ENCODE results near the gene GRP.
A peak's percentile ranks its signal among the peaks of the same experiment; 100 is the strongest.

The GRP gene

GRCh38 chr18:59219672-59220163 is at the start of gene GRP:
TSS of gene GRP (plus strand) at chr18:59220158. CDS start at chr18:59220266, 108 bp downstream.
- DNase-seq (ENCODE audit: low spot score), result no peak

- DNase-seq (ENCODE audit: low spot score), result no peak
Measured at GRCh38 chr18:59172664-59173249, 47.2 kb upstream of the GRP start.

- DNase-seq (ENCODE audit: low spot score), result no peak
Measured at GRCh38 chr18:59177485-59177884, 42.5 kb upstream of the GRP start.

DNA sequence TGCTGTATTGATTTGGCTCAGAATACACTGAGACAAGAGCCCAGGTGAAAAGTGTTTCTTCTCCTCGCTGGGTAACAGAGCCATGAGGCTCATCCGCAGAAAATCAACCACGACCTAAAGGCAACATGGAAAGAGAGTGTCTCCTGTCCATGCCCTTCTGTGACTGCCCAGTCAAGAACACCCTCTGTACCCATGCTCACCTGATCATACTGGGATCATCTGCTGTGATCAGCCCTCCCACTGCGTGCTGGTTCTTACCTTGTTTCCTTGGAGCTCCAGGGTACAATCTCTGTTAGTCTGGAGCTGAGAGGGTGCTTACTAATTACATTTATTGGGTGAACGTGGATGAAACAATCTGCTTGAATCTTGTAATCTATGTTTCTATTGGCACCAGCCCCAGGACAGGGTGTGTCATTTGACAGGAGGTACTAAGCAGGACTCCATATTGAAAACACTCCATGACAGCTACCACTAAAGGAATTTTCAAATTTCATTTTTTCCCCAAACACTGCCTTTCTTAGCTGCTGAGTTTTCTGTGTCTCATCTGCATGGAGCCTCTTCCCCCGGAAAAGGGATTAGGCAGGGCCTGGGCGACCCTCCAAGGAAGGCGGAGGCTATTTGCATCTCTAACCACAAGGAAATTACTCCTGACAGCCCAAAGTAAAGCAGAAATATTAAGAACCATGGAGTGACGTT is 39.7 kb upstream of the GRP start:
- DNase-seq (ENCODE audit: low spot score), result no peak

GRCh38 chr18:59182673-59183072 is 37.3 kb upstream of the GRP start:
- no peak for DNase-seq (ENCODE audit: low spot score)

- no peak for DNase-seq (ENCODE audit: low spot score)
Measured at GRCh38 chr18:59189008-59189407, 30.9 kb upstream of the GRP start.

- no peak for DNase-seq (ENCODE audit: low spot score)
Measured at GRCh38 chr18:59189746-59190145, 30.2 kb upstream of the GRP start.

DNA sequence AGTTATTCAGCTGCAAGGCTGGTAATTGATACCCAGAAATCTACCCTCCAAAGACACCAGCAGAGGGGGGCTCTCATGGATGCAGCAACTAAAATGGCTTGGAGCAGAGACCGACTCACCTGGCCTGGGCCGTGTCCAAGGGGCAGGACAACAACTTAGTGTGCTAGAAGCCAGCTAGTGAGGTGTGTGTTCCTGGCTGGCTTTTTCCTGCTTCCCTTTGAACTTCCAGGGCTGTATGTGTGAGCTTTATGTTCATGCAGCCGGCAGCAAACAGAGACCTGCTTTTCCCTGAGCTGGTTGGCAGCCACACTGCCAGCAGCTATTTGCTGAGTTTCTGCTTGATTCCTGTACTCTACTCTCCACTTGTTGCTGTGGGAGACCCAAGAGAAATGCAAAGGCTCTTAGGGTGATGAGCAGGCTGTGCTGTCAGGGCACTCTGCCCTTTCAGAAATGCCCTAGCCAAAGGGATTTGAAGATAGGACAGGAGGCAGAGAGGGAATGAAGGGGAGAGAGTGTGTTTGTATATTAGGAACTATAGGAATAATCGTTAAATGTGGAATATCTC is 23.7 kb upstream of the GRP start:
- DNase-seq (ENCODE audit: low spot score), result peak; percentile 11

DNA sequence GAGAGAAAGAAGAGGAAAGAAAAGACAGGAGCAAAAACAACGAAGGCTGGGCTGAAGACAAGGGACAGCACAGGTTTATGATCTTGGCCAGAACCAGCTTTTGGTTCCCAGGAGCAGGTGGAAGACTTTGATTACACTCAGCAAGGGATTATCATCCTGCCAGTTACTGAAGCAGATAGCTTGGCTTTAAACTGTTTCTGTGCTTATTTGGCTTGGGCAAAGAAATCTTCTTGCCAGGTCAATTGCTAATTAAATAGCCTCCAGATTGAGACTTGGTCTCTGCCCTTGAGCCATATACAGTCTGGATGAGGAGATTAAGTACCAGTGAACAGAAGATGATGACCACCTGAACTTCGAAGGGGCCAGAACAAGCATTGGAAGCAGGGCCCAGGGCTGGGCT is 22.3 kb upstream of the GRP start:
- DNase-seq (ENCODE audit: low spot score), result peak; percentile 85

DNA sequence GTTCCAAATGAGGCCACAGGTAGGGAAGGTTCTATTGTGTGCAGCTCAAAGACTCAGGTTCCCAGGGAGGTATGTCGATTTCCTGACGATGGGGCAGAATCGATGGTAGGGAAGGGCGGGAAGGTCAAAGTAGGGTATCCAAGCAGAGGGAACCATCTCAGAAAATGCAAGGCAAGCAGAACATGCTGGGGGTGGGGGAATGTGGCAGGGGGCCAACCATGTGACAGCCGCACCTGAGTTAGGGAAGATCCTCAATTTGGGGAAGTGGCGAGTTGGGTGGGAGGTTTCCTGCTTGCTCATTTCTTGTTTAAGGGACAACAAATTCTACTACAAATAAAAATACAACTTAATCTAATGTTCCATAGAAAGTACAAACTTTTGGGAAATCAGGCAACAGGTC is 21.7 kb upstream of the GRP start:
- no peak for DNase-seq (ENCODE audit: low spot score)

- DNase-seq (ENCODE audit: low spot score), result no peak
Measured at GRCh38 chr18:59200787-59201186, 19.2 kb upstream of the GRP start.

- no peak for DNase-seq (ENCODE audit: low spot score)
Measured at GRCh38 chr18:59202258-59202820, 17.6 kb upstream of the GRP start.

GRCh38 chr18:59207506-59207905 is 12.5 kb upstream of the GRP start:
- no peak for DNase-seq (ENCODE audit: low spot score)

DNA sequence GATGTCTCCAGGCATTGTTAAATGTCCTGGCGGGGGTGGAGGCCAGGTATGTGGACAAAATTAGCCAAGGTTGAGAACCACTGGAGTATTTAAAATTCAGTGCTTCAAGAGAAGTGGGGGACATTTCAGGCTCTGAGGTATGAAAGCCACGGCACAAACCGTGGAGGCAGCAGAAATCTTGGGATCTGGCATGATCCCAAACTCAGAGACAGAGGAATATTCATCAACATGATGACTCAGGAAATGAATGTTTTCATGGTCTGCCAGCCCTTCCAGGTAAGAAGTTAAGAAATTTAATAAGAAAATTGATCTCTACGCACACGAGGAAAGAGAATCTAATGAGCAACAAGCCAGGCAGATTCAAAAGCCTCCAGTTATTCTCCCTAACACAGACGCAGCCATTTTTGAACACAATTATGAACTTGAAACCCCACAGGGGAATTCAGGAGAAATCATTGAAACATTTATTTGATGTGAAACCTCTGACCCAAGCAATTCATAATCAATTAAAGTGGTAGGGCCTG is 11.3 kb upstream of the GRP start:
- no peak for DNase-seq (ENCODE audit: low spot score)

GRCh38 chr18:59210299-59210698 is 9.7 kb upstream of the GRP start:
- no peak for DNase-seq (ENCODE audit: low spot score)

DNA sequence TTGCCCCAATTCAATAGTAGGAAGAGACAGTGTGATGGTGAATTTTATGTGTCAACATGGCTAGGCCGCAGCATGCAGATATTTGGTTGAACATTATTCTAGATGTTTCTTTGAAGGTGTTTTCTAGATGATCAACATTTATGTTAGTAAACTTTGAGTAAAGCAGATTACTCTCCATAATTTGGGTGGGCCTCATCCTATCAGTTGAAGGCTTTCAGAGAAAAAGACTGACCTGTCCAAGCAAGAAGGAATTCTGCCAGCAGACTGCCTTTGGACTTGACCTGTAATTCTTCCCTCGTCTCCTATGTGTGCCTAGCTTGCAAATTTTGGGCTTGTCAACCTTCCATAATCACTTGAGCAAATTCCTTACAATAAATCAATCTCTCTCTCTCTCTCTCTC is 8.3 kb upstream of the GRP start:
- no peak for DNase-seq (ENCODE audit: low spot score)

- no peak for DNase-seq (ENCODE audit: low spot score)
Measured at GRCh38 chr18:59218018-59218417, 1.9 kb upstream of the GRP start.

DNA sequence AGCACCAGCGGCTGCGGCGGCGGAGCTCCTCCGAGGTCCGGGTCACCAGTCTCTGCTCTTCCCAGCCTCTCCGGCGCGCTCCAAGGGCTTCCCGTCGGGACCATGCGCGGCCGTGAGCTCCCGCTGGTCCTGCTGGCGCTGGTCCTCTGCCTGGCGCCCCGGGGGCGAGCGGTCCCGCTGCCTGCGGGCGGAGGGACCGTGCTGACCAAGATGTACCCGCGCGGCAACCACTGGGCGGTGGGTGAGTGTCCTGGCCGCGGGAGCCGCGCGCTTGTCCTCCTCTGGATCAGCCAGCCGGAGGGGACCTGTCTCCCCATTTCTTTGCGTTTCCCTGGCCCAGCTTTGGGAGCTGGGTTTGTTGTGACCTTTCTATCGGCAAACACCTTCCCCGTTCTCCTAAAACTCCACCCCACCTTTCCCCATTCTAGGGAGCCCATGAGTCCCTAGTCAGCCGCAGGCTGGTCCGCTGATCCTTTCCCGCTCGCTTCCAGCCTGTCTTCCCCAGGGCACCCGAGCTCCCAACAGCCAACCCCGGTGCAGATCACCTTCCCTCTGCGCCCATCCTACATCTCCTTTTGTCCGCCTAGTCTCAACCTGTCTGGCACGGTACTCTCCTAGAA is 316 bp downstream of the GRP start:
- no peak for DNase-seq (ENCODE audit: low spot score)

DNA sequence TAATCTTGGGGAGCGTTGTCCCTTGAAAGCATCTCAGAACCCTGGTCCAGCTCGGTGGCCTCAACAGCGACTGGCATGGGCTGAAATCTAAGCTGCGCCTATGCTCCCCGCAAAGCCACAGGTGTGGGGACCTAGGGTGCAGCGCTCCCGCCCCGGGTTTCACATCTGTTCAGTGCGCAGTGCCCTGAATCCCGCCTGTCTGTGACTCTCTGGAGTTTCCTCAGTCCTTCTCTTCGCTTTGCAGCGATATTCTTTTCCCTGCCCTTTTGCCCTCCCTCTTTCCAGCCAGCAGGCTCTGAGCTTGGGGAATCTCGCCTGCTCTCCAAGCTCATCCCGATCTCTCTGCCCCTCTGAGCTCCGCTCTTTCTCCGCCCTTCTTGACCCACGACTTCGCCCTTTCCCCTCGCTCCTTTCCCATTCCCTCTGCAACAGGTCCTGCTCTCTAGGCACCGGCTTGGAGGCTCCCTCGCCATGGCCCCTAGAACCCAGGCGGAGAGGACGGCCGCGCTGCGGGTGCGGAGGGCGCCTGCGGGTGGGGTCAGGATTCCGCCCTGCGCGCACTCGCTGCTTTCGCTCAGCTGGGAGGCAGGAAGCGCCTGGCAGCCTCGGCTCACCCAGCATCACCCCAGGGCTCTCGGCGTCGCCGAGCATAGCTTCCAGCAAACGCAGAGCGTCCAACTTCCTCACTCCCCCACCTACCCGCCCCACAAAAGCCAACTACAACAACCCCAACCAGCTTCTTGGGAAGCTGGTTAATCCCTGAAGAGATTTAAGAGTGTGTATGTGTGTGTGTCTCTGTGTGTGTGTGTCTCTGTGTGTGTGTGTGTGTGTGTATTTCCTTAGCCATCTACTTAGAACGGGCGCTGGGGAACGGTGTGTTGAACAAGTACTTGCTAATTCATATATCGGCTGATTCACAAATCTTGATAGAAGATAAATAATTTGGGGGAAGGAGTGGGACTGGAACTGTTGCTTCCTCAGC is 1.1 kb downstream of the GRP start:
- no peak for DNase-seq (ENCODE audit: low spot score)

GRCh38 chr18:59222341-59222740 is 2.4 kb downstream of the GRP start:
- no peak for DNase-seq (ENCODE audit: low spot score)

DNA sequence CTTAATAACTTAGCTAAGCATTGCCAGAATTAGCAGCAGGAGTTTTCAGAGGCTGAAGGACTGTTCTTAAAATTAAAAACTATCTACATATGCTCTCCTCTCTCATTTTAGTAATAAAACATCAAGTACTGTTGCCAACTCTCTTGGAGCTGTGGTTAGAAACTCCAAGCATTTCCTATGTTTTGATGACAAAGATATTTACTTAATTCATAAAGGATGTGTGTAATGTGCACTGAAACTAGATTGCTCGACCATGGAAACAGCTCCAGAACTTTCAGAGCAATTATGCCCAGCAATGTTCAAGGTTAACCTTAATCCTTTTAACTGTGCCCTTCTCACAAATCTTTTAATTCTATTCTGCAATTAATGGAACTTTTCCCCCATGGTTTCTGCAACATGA is 8.4 kb downstream of the GRP start:
- DNase-seq (ENCODE audit: low spot score), result no peak

Data from cerebellar cortex (tissue), 1 donor.